ENCODE data around the gene IER2.

The IER2 gene

GRCh38 chr19:13150187-13150930 is at the start of gene IER2, which contains the start of gene STX10:
Gene IER2, plus strand, starts transcription at chr19:13150411. Its CDS starts 2,776 bp downstream, at chr19:13153187.
Gene STX10, minus strand, starts transcription at chr19:13150375. Its CDS starts 202 bp downstream, at chr19:13150173.
- DNase-seq: peak; percentile 95

GRCh38 chr19:13100841-13101589 is 49.2 kb upstream of the IER2 start:
- DNase-seq: no peak

GRCh38 chr19:13101590-13102415 is 48.4 kb upstream of the IER2 start:
- DNase-seq: no peak

GRCh38 chr19:13102416-13102665 is 47.9 kb upstream of the IER2 start:
- DNase-seq: no peak

- peak; percentile 43 for DNase-seq
These were observed 47.3 kb upstream of the IER2 start, which contains the start of gene LYL1 for GRCh38 chr19:13102666-13103580. Gene LYL1, minus strand, starts transcription at chr19:13102858. Its CDS starts 1,687 bp downstream, at chr19:13101171.

GRCh38 chr19:13103581-13104359 is 46.4 kb upstream of the IER2 start:
- DNase-seq: no peak

- peak; percentile 70 for DNase-seq
These were observed 45.8 kb upstream of the IER2 start for GRCh38 chr19:13104360-13104847.

- peak; percentile 40 for DNase-seq
These were observed 45.1 kb upstream of the IER2 start for GRCh38 chr19:13104848-13105711.

GRCh38 chr19:13109361-13110098 is 40.7 kb upstream of the IER2 start:
- no peak for DNase-seq

- no peak for DNase-seq
These were observed 40.1 kb upstream of the IER2 start for GRCh38 chr19:13110099-13110610.

GRCh38 chr19:13112555-13112954 is 37.7 kb upstream of the IER2 start:
- no peak for DNase-seq

- no peak for DNase-seq
These were observed 34.3 kb upstream of the IER2 start for GRCh38 chr19:13115936-13116281.

- peak; percentile 91 for DNase-seq
These were observed 33.7 kb upstream of the IER2 start, which contains the start of gene TRMT1 for GRCh38 chr19:13116282-13117175. Gene TRMT1, minus strand, starts transcription at chr19:13116740. Its CDS starts 341 bp downstream, at chr19:13116399.

GRCh38 chr19:13117176-13117771 is 32.9 kb upstream of the IER2 start:
- no peak for DNase-seq

GRCh38 chr19:13117772-13118423 is 32.3 kb upstream of the IER2 start, which contains the start of gene NACC1:
Gene NACC1, plus strand, starts transcription at chr19:13118264. Its CDS starts 16,944 bp downstream, at chr19:13135208.
- DNase-seq: peak; percentile 91

GRCh38 chr19:13118424-13119193 is 31.6 kb upstream of the IER2 start:
- DNase-seq: no peak

Data from CD4-positive, alpha-beta T cell treated with Interleukin-10 for 1 hour (primary cell).